Coronary artery (tissue), 2 donors: ENCODE results near the gene SLC2A6.

Experiments used
- DNase-seq: peaks from one replicate; pipeline ENCODE4 v3.0.0-alpha.2; 2017; ENCODE audit warnings: low spot score
- H3K27ac ChIP-seq, 2 donors: fragments of 200-600 bp; sonication (generic); one replicate each; pipeline ENCODE4 v1.5.1; 2016 to 2019
- H3K4me3 ChIP-seq: fragments of 200-600 bp; sonication (generic); 2 replicates; pipeline ENCODE4 v1.5.1; 2016; ENCODE audit warnings: mild to moderate bottlenecking, moderate library complexity
- CTCF ChIP-seq: fragments of 200-600 bp; sonication (generic); IDR thresholded peaks from one replicate; pipeline ENCODE4 v1.5.1; 2019; ENCODE audit warnings: antibody characterized with exemption

SLC2A6 gene

DNA sequence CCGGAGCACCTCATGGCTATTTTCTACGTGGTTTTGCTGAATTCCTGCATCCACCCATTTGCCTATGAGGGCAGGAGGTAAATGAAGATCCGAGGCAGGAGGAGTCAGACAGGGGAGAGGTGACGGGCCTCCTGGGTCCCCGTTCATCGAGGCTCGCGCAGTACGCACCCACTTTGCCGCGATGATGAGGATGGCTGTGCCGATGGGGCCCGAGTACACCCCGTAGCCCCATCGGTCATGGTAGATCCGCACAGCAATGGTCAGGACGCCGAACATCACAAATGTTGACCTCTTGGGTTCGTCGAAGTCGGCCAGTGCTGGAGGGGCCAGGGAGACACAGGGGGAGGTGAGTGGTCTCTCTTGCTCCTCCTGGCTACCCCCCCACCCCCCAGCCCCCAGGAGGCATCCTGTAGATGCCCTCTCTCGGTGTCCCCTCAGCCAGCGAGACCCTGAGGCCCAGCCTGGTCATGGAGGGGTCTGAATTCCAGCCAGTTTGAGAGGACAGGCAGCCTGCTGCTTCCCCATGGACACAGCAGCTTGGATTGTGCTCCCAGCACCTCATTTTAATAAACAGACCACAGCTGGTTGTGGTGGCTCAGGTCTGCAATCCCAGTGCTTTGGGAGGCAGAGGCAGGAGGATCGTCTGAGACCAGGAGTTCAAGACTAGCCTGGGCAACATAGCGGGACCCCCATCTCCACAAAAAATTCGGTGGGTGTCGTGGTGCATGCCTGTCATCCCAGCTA is 40.0 kb upstream of the SLC2A6 start:
- no peak overlapping the region for H3K27ac ChIP-seq
- DNase-seq: no peak
- no peak overlapping the region for H3K4me3 ChIP-seq
- no peak for TF ChIP-seq CTCF

- no peak overlapping the region for H3K27ac ChIP-seq
- TF ChIP-seq CTCF: no peak
- no peak for DNase-seq
- no peak overlapping the region for H3K4me3 ChIP-seq
These were observed 39.3 kb upstream of the SLC2A6 start for GRCh38 chr9:133518200-133518599.

DNA sequence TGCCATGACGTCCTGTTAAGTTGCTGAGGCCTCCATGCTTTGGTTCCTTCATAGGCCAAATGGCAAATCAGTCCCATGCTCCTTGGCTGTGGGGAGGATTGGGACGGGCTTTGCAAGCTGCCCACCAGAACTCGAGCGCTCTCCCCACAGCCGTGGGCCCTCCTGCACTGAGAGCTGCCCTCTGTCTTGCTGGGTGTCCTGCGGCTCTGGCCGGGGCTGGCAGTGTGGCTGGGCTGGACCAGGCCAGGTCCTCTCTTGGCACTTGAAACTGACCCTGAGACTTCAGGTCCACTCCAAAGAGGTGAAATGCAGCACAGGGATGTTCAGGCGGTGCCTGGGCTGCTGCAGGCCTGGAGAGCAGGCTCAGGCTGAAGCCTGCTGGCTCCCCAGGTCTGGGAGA is 38.8 kb upstream of the SLC2A6 start:
- Histone ChIP-seq H3K27ac (no peak overlapping the region), H3K4me3 (no peak overlapping the region)
- TF ChIP-seq CTCF: no peak
- DNase-seq: no peak

GRCh38 chr9:133516961-133517350 is 38.1 kb upstream of the SLC2A6 start:
- TF ChIP-seq CTCF: no peak
- no peak overlapping the region for H3K27ac ChIP-seq
- DNase-seq: no peak
- no peak overlapping the region for H3K4me3 ChIP-seq

- TF ChIP-seq CTCF: no peak
These were observed 37.5 kb upstream of the SLC2A6 start for GRCh38 chr9:133516256-133516960.

DNA sequence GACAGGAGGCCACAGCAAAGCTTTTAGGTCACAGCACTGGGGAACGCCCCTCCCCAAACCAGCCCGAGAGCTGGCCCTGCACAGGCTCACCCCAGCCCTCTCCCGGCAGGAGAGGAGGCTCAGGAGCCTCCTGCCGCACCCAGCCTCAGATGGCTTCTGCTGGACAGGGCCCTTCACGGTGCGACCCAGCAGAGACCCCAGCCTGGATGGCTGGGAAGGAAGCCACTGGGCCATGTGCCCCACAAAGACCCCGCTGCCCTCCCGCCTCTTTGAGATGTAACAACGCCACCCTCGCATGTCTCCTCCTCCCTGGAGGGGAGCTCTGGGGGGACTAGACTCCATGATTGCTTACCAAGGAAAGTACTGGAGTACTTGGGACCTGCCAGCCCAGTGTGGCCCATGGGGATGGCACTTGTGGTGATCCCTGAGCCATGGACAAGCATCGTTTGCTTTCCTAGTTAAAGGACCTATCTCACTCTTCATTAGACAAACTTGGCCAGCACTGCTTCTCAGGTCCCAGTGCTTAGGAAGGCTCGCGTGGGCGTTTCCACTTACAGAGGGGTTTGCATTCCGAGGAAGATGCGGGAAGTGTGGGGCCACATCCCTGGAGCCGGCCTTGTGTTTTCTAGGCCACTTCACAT is 36.8 kb upstream of the SLC2A6 start:
- Histone ChIP-seq H3K27ac (no peak overlapping the region), H3K4me3 (no peak overlapping the region)
- no peak for TF ChIP-seq CTCF
- DNase-seq: no peak

More at GRCh38 chr9:133516256-133516960, 37.5 kb upstream of the SLC2A6 start:
- Histone ChIP-seq H3K27ac (no peak overlapping the region), H3K4me3 (no peak overlapping the region)
- DNase-seq: no peak

GRCh38 chr9:133515240-133515610 is 36.3 kb upstream of the SLC2A6 start:
- Histone ChIP-seq H3K4me3 (no peak overlapping the region), H3K27ac (no peak overlapping the region)
- no peak for TF ChIP-seq CTCF
- DNase-seq: no peak
